IPS-15b (cell line): ENCODE results near the gene PATL2.

ENCODE experiments used
- H3K27me3 ChIP-seq: one replicate; pipeline ENCODE4 v1.6.1; 2013; ENCODE audit warnings: low read length; ENCODE audit not compliant: control insufficient read depth, insufficient read depth
- H3K36me3 ChIP-seq: one replicate; pipeline ENCODE4 v1.6.1; 2013; ENCODE audit warnings: low read length; ENCODE audit not compliant: control insufficient read depth, insufficient read depth
- H3K4me1 ChIP-seq: one replicate; pipeline ENCODE4 v1.6.1; 2013; ENCODE audit warnings: mild to moderate bottlenecking, low read length; ENCODE audit not compliant: control insufficient read depth, insufficient read depth
- H3K4me3 ChIP-seq: one replicate; pipeline ENCODE4 v1.5.1; 2013; ENCODE audit warnings: low read depth, low read length
- H3K9ac ChIP-seq: one replicate; pipeline ENCODE4 v1.6.1; 2013; ENCODE audit warnings: low read depth, mild to moderate bottlenecking, low read length
- H3K9me3 ChIP-seq: one replicate; pipeline ENCODE4 v1.6.1; 2013; ENCODE audit warnings: mild to moderate bottlenecking, low read length; ENCODE audit not compliant: control insufficient read depth, insufficient read depth

Gene PATL2

GRCh38 chr15:44716983-44717602 lies 6.0 kb upstream of the PATL2 start:
- H3K27me3 ChIP-seq, result peaks cover 3% of the 10 kb centered on the region
- H3K9ac ChIP-seq, result no peak overlapping the region
- no peak overlapping the region for H3K4me3 ChIP-seq
- no peaks in the 10 kb centered on the region for H3K9me3 ChIP-seq
- no peaks in the 10 kb centered on the region for H3K4me1 ChIP-seq
- peaks cover 8% of the 10 kb centered on the region for H3K36me3 ChIP-seq

GRCh38 chr15:44715797-44716334 lies 4.7 kb upstream of the PATL2 start:
- peaks cover 8% of the 10 kb centered on the region for H3K36me3 ChIP-seq
- no peaks in the 10 kb centered on the region for H3K9me3 ChIP-seq
- no peak overlapping the region for H3K4me3 ChIP-seq
- no peaks in the 10 kb centered on the region for H3K4me1 ChIP-seq
- peaks cover 4% of the 10 kb centered on the region for H3K27me3 ChIP-seq
- H3K9ac ChIP-seq, result no peak overlapping the region

GRCh38 chr15:44715142-44715796 lies 4.1 kb upstream of the PATL2 start:
- H3K36me3 ChIP-seq, result peaks cover 8% of the 10 kb centered on the region
- no peaks in the 10 kb centered on the region for H3K9me3 ChIP-seq
- no peaks in the 10 kb centered on the region for H3K4me1 ChIP-seq
- H3K4me3 ChIP-seq, result no peak overlapping the region
- H3K9ac ChIP-seq, result no peak overlapping the region
- H3K27me3 ChIP-seq, result peaks cover 4% of the 10 kb centered on the region

- Histone ChIP-seq H3K9ac (no peak overlapping the region), H3K4me1 (no peaks in the 10 kb centered on the region), H3K27me3 (peaks cover 4% of the 10 kb centered on the region), H3K9me3 (no peaks in the 10 kb centered on the region), H3K4me3 (peak overlapping the region; percentile 91), H3K36me3 (peaks cover 8% of the 10 kb centered on the region)
Observed at GRCh38 chr15:44713006-44713966, 2.2 kb upstream of the PATL2 start.

- Histone ChIP-seq H3K4me3 (peak overlapping the region; percentile 91), H3K4me1 (no peaks in the 10 kb centered on the region), H3K36me3 (peaks cover 8% of the 10 kb centered on the region), H3K9ac (no peak overlapping the region), H3K9me3 (no peaks in the 10 kb centered on the region), H3K27me3 (peaks cover 4% of the 10 kb centered on the region)
Observed at GRCh38 chr15:44712346-44713005, 1.4 kb upstream of the PATL2 start.

- peaks cover 4% of the 10 kb centered on the region for H3K27me3 ChIP-seq
- no peaks in the 10 kb centered on the region for H3K4me1 ChIP-seq
- peaks cover 8% of the 10 kb centered on the region for H3K36me3 ChIP-seq
- peak overlapping the region; percentile 91 for H3K4me3 ChIP-seq
- no peaks in the 10 kb centered on the region for H3K9me3 ChIP-seq
- H3K9ac ChIP-seq, result peak overlapping the region; percentile 79
Observed at GRCh38 chr15:44711743-44712345, 721 bp upstream of the PATL2 start.

GRCh38 chr15:44710236-44711095 lies 657 bp downstream of the PATL2 start:
- H3K4me1 ChIP-seq, result no peaks in the 10 kb centered on the region
- no peaks in the 10 kb centered on the region for H3K36me3 ChIP-seq
- H3K27me3 ChIP-seq, result peaks cover 4% of the 10 kb centered on the region
- H3K9ac ChIP-seq, result peak overlapping the region; percentile 56
- no peaks in the 10 kb centered on the region for H3K9me3 ChIP-seq
- H3K4me3 ChIP-seq, result peak overlapping the region; percentile 91

GRCh38 chr15:44706946-44707636 lies 4.0 kb downstream of the PATL2 start:
- no peaks in the 10 kb centered on the region for H3K36me3 ChIP-seq
- no peaks in the 10 kb centered on the region for H3K9me3 ChIP-seq
- H3K4me3 ChIP-seq, result no peak overlapping the region
- no peaks in the 10 kb centered on the region for H3K4me1 ChIP-seq
- H3K27me3 ChIP-seq, result peaks cover 1% of the 10 kb centered on the region
- H3K9ac ChIP-seq, result no peak overlapping the region

GRCh38 chr15:44706401-44706800 lies 4.7 kb downstream of the PATL2 start:
- H3K4me3 ChIP-seq, result no peak overlapping the region
- H3K4me1 ChIP-seq, result no peaks in the 10 kb centered on the region
- no peaks in the 10 kb centered on the region for H3K9me3 ChIP-seq
- no peak overlapping the region for H3K9ac ChIP-seq
- no peaks in the 10 kb centered on the region for H3K27me3 ChIP-seq
- H3K36me3 ChIP-seq, result no peaks in the 10 kb centered on the region

GRCh38 chr15:44705986-44706385 lies 5.1 kb downstream of the PATL2 start:
- Histone ChIP-seq H3K4me3 (no peak overlapping the region), H3K9ac (no peak overlapping the region), H3K27me3 (no peaks in the 10 kb centered on the region), H3K4me1 (no peaks in the 10 kb centered on the region), H3K9me3 (no peaks in the 10 kb centered on the region), H3K36me3 (no peaks in the 10 kb centered on the region)
